Body of pancreas (tissue), 4 donors: ENCODE measurements around the gene SH3PXD2B. TPM values are rescaled to one million over a fixed set of nuclear protein-coding genes. Genes with fewer than 3 reads are reported as not detected.

Experiments
- ATAC-seq: fragments of 150-250 bp; one replicate; pipeline ENCODE4 v1.9.1; 2016
- DNase-seq, 4 donors: peaks; one replicate each; pipeline ENCODE4 v3.0.0-alpha.2; 2019
- H3K27ac ChIP-seq, 4 donors: fragments of 200-600 bp; sonication (generic); 1 replicate in 3 of 4; 2 replicates in 1 of 4; pipeline versions ENCODE4 v1.5.1 to v1.6.1; 2016 to 2019; ENCODE audit warnings: mild to moderate bottlenecking in 1 of 4, mixed read lengths in 1 of 4, moderate library complexity in 1 of 4
- H3K27me3 ChIP-seq, 2 donors: fragments of 200-600 bp; sonication (generic); one replicate each; pipeline ENCODE4 v1.6.0; 2016; ENCODE audit warnings: mild to moderate bottlenecking in 1 of 2
- H3K36me3 ChIP-seq, 2 donors: fragments of 200-600 bp; sonication (generic); replicated peaks in 1 of 2; 2 replicates each; pipeline ENCODE4 v1.5.1; 2016; ENCODE audit warnings: low read depth in 2 of 2; ENCODE audit not compliant: insufficient read depth in 1 of 2
- H3K4me1 ChIP-seq: fragments of 200-600 bp; sonication (generic); one replicate; pipeline ENCODE4 v1.6.0; 2016
- H3K4me3 ChIP-seq, 2 donors: fragments of 200-600 bp; sonication (generic); 1 replicate in 1 of 2; 2 replicates in 1 of 2; pipeline ENCODE4 v1.5.1; 2016 to 2019
- H3K9me3 ChIP-seq, 3 donors: fragments of 200-600 bp; sonication (generic); 1 replicate in 2 of 3; 2 replicates in 1 of 3; pipeline ENCODE4 v1.5.1; 2016
- CTCF ChIP-seq, 7 experiments: fragments of 450-650 bp in 4 of 7; fragments of 200-600 bp in 3 of 7; sonication (generic) in 3 of 7; IDR thresholded peaks; one replicate each; pipeline ENCODE4 v1.5.1; 2016 to 2019; ENCODE audit warnings: antibody characterized with exemption in 7 of 7
- POLR2A ChIP-seq, 3 donors: fragments of 450-650 bp; IDR thresholded peaks; one replicate each; pipeline ENCODE4 v1.6.1; 2016; ENCODE audit warnings: antibody characterized with exemption in 3 of 3, mild to moderate bottlenecking in 2 of 3
- WGBS, 2 donors: methylation state at CpG; one replicate each; pipeline ENCODE4 v1.1.5; 2017; 5-methylcytosine and 5-hydroxymethylcytosine counted together
- intact Hi-C: fragments of 100-400 bp; cut with DNase I; formaldehyde crosslinking; loops from one replicate; pipeline ENCODE4 v1.15.1; 2023
- total RNA-seq, 2 donors: library from RNA; depleted of rRNA; stranded (reverse); fragments of >200 nt; gene quantifications; one replicate each; pipeline ENCODE4 v1.1.0, GENCODE V29; 2016

The SH3PXD2B gene
- total RNA-seq, 2 donors from 2014 or later: 9.9 to 16.9 TPM

- TF ChIP-seq CTCF (IDR thresholded peaks at IDR 0.05) (no peak), POLR2A (IDR thresholded peaks at IDR 0.05) (no peak)
Observed at GRCh38 chr5:172439785-172440477, 14.4 kb downstream of the SH3PXD2B start.

DNA sequence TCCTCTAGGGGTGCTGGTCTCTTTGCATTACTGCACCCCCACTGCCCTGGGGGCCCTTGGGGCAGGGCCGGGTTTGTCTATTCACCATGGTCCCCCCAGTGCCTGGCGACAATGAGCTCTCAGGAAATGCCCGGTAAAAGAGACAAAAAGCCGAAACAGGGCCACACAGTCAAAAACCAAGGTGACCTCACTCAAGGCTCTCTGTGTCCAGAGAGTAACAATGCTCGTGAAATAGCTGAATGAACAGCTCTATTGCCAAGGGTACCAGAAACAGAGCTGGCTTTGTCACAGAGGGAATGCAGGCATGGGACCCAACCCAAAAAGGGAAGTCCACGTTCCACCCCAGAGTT is 16.0 kb downstream of the SH3PXD2B start:
- intact Hi-C loops: no loop called here
- no peaks in the 10 kb centered on the region for H3K27me3 ChIP-seq
- H3K27ac ChIP-seq: peak overlapping the region; percentile 32 to 78 (median 58)
- H3K36me3 ChIP-seq: no peaks in the 10 kb centered on the region
- H3K9me3 ChIP-seq: no peaks in the 10 kb centered on the region
- TF ChIP-seq POLR2A (IDR thresholded peaks at IDR 0.05): no peak
- TF ChIP-seq CTCF (IDR thresholded peaks at IDR 0.05): no peak
- ATAC-seq (peak; percentile 74), DNase-seq (peak in 1 of 4 donors; percentile 26)
- no peak overlapping the region for H3K4me3 ChIP-seq
- peaks cover 28% of the 10 kb centered on the region for H3K4me1 ChIP-seq
- WGBS, 2 donors: 49 to 66% methylated on average over 6 of the region's 6 CpGs

More at GRCh38 chr5:172439785-172440477, 14.4 kb downstream of the SH3PXD2B start:
- ATAC-seq (no peak), DNase-seq (no peak)
- Histone ChIP-seq H3K27me3 (no peaks in the 10 kb centered on the region), H3K36me3 (no peaks in the 10 kb centered on the region), H3K4me1 (peaks cover 44% of the 10 kb centered on the region), H3K27ac (no peak overlapping the region), H3K9me3 (no peaks in the 10 kb centered on the region), H3K4me3 (no peak overlapping the region)
- 91 to 95% methylated on average over 9 to 22 of the region's 22 CpGs for WGBS, 2 donors
- intact Hi-C loops: no loop called here

GRCh38 chr5:172437445-172438318 is 16.6 kb downstream of the SH3PXD2B start:
- TF ChIP-seq POLR2A (IDR thresholded peaks at IDR 0.05): peak in 2 of 3 donors; percentile 34 to 52
- TF ChIP-seq CTCF (IDR thresholded peaks at IDR 0.05): no peak
- peaks cover 26% of the 10 kb centered on the region for H3K4me1 ChIP-seq
- H3K27me3 ChIP-seq: no peaks in the 10 kb centered on the region
- WGBS, 2 donors: 57 to 63% methylated on average over 14 of the region's 14 CpGs
- H3K4me3 ChIP-seq: no peak overlapping the region
- intact Hi-C loops: no loop called here
- peak overlapping the region; percentile 32 to 78 (median 58) for H3K27ac ChIP-seq
- ATAC-seq (peak; percentile 72), DNase-seq (peak; percentile 66 to 81 (median 74))
- no peaks in the 10 kb centered on the region for H3K9me3 ChIP-seq
- no peaks in the 10 kb centered on the region for H3K36me3 ChIP-seq

DNA sequence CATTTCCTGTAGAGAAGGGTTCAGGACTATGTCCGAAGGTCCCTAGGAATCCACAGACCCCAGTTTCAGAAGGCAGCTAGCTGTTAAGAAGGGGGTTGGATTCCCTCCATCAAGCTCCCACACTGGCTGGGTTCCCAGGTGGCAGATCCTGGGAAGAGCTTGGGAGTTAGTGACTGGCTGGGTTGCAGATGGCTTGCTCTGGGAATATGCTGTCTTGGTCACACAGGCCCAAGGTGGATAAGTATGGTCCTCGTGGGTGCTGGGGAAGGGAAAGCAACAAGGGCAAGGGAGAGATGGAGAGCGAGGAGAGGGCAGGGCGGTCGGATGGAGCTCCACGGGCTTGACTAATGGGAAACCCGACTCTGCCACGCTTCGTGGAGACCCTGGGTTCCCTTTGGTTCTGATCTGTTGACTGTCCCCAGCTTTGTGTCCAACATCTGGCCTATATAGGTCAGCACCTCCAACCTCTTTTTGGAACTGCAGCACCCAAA is 17.4 kb downstream of the SH3PXD2B start:
- no peaks in the 10 kb centered on the region for H3K9me3 ChIP-seq
- H3K27me3 ChIP-seq: no peaks in the 10 kb centered on the region
- TF ChIP-seq POLR2A (IDR thresholded peaks at IDR 0.05) (no peak), CTCF (IDR thresholded peaks at IDR 0.05) (no peak)
- H3K4me1 ChIP-seq: peaks cover 26% of the 10 kb centered on the region
- peak overlapping the region in 2 of 4 donors; percentile 10 to 78 for H3K27ac ChIP-seq
- 81 to 88% methylated on average over 9 of the region's 9 CpGs for WGBS, 2 donors
- ATAC-seq (no peak), DNase-seq (no peak)
- intact Hi-C loops: no loop called here
- H3K36me3 ChIP-seq: no peaks in the 10 kb centered on the region
- no peak overlapping the region for H3K4me3 ChIP-seq
